GM13976 (cell line): ENCODE measurements around the gene LBHD2.

Source experiments
- DNase-seq: peaks from one replicate; pipeline ENCODE4 v3.0.0; 2012; ENCODE audit warnings: low spot score
- CTCF ChIP-seq: IDR thresholded peaks from 2 replicates; pipeline ENCODE4 v1.5.1; 2012; ENCODE audit warnings: borderline replicate concordance, mild to moderate bottlenecking; ENCODE audit not compliant: insufficient read depth; ENCODE audit errors: extremely low read depth, missing control alignments, control extremely low read depth
- in situ Hi-C: fragments of 300-500 bp; cut with MboI; formaldehyde crosslinking; loops from one replicate; pipeline ENCODE4 v1.12.0; 2022; ENCODE audit warnings: low sequenced_read_pairs, mixed read lengths, inconsistent platforms; ENCODE audit not compliant: unreplicated experiment

LBHD2 gene

GRCh38 chr14:103132381-103133209, 48.6 kb downstream of the LBHD2 start:
- DNase-seq, result no peak
- no peak for TF ChIP-seq CTCF
- in situ Hi-C loops, result no loop called here

GRCh38 chr14:103133210-103134140, 49.5 kb downstream of the LBHD2 start:
- no peak for DNase-seq
- in situ Hi-C loops, result no loop called here

GRCh38 chr14:103134405-103134804, 50.4 kb downstream of the LBHD2 start:
- TF ChIP-seq CTCF, result no peak
- in situ Hi-C loops, result no loop called here

More at GRCh38 chr14:103133210-103134140, 49.5 kb downstream of the LBHD2 start:
- no peak for TF ChIP-seq CTCF

GRCh38 chr14:103134919-103135318, 50.9 kb downstream of the LBHD2 start:
- in situ Hi-C loops, result no loop called here
- no peak for DNase-seq

More at GRCh38 chr14:103134405-103134804, 50.4 kb downstream of the LBHD2 start:
- DNase-seq, result no peak

GRCh38 chr14:103135333-103136260, 51.6 kb downstream of the LBHD2 start:
- DNase-seq, result no peak
- in situ Hi-C loops, result no loop called here
- no peak for TF ChIP-seq CTCF

More at GRCh38 chr14:103134919-103135318, 50.9 kb downstream of the LBHD2 start:
- TF ChIP-seq CTCF, result no peak
